HG03175 (cell line): ENCODE measurements around the gene HENMT1.

Experiments
- ATAC-seq: cut with Tn5 transposase; IDR thresholded peaks from one replicate; pipeline ENCODE4 v1.9.1; 2021; ENCODE audit warnings: mild to moderate bottlenecking, moderate library complexity; ENCODE audit not compliant: unreplicated experiment

Gene HENMT1

DNA sequence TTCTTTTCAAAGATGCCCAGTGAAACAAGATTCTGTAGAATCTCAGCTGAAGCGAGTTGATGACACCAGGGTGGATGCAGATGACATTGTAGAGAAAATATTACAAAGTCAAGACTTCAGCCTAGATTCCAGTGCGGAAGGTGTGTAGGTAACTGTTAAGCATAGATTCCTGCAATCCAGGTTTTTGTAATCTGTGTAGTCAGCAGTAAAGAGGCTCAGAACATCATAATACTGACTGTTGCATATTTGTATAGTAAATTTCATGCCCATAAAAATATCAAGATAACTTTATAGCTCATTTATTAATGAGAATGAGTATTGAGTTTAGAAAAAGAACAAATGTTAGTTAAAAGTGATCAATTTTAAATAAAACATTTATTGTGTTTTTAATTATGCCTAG, 32.2 kb downstream of the HENMT1 start:
- ATAC-seq, result no peak

DNA sequence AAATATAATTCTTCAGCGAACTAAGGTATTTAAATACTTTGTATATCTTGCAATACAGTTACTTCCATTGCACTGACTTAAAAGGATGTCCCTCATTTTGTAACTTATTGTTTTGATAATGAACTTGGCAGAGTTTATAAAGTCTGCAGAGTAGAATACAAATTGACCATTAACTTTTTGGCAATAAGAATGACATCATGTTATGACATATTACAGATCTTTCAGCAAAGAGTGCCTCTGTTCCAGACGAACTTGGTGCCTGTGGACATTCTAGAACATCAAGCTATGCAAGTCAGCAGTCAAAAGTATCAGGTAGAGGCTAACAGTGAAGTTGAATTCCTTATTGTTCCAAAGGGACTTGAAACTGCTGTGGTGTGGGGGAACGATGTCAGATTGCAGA, 32.9 kb downstream of the HENMT1 start:
- no peak for ATAC-seq

DNA sequence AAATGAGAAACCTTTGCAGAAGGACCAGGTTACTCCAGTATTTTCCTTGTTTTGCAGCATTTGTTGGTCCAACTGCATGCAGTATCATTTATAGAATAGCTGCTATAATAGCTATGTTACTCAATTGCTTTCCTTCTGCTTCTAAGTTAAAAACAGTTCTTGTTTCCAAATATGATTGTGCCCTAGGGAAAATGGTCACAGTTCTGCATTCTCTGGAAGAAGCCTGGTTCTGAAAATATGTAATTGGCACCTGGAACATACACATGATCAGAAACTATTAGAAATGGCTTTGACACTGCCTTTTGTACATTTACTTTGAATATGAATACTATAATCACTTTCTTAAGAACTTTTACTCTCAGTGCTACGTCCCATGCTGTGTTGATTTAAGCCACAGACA, 33.6 kb downstream of the HENMT1 start:
- no peak for ATAC-seq

DNA sequence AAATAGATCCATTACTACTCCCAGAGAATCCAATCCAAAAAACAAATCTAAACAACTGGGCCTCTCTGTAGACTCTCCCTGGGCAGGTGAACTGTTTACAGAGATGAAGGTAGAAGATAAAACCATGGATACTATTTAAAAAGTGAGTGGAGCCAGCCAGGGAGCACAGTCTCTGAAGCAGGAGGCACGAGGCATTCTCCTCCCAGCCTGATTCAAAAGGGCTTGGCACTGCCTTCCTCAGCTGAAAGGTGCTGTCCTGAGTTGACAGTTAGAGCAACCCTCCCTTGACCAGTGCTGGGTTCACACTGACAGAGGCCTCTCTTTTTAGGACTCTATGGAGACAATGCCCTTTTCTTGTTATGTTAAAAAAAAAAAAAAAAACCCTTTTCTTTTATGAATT, 36.8 kb downstream of the HENMT1 start:
- ATAC-seq, result no peak

DNA sequence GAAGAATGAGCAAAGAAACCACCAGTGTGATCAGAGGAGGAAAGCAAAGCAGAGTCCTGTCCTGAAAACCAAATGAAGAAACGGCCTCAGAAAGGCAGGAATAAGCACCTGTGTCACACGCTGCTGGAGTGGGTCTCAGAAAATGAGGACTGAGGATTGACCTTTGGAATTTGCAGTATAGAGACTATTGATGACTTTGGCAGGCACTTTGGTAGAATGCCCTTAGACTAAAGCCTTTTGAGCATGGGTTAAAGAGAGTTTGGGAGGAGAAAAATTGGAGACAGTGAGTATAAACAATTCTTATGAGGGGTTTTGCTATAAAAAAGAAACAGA, 43.2 kb downstream of the HENMT1 start:
- no peak for ATAC-seq

DNA sequence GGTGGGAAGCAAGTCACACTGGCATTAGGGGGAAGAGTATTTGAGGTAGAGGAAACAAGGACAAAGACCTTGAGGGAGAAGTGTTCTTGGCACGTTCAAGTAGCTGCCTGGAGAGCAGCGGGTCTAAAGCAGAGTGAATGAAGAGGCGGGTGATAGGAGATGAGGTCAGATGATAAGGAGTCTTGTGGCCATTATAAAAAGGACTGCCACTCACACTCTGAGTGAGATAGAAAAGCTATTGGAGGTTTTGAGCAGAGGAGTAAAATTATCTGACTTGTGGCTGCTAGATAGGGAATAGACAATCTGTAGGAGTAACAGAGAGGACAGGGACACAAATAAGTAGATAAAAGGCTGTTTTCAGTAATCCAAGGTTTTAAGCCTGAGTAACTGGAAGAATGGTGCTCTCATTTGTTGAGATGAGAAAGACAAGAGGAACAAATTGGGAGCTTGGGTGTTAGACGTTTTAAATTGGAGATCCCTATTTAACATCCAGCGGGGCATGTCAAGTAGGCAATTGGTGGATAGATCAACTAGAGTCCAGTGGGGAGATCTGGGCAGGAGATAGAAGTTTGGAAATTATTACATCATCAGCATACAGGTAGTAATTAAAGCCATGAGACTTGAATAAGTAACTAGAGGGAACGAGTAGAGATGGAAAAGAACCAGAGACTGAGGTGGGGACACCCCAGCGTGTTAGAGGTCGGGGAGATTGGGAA, 43.7 kb downstream of the HENMT1 start:
- no peak for ATAC-seq

DNA sequence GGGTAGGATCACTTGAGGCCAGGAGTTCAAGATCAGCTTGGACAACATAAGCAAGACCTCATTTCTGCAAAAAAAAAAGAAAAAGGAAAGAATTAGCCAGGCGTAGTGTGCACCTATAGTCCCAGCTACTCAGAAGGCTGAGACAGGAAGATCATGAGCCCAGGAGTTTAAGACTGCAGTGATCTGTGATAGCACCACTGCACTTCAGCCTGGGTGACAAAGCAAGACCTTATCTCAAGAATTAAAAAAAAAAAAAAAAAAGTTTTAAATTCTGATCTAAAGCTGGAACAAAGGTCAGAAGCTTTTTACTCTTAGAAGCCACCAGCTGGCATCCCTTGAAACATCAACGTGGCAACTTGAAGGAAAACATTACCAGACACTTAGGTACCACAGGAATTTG, 45.3 kb downstream of the HENMT1 start:
- ATAC-seq, result no peak

DNA sequence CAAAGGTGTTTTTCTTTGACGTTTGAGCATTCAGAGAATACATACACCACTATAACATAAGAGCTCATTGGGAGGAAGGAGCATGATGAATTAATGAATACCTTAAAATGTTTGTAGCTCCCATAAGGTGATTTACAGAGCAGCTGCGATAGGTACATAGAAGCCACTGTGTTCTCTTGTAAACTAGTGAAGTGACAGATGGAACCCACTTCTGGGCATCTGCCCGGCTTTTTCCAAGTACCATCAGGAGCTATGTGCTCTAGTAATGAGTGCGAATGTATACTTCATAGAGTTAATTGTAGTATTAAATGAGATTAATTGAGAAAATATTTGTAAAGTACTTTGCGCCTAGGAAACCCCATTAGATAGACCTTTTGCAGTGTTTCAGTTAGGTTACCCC, 48.4 kb downstream of the HENMT1 start:
- ATAC-seq, result no peak

DNA sequence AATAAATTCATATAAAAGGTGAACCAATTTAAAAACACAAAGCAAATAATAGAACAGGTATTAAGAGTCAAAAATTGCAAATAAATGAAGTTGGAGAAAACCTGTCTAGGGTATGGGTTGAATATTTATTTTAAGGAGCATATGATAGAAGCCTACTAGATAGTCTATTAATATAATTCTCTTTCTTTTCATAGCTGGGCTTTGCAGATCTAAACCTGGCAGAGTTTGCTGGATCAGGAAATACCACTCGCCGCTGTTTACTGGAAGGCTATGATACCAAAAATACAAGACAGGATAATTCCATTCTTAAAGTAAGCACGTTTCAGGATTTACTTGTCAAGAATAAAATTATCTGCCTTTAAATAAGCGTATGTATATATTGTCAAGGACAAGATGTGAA, 48.9 kb downstream of the HENMT1 start:
- no peak for ATAC-seq

DNA sequence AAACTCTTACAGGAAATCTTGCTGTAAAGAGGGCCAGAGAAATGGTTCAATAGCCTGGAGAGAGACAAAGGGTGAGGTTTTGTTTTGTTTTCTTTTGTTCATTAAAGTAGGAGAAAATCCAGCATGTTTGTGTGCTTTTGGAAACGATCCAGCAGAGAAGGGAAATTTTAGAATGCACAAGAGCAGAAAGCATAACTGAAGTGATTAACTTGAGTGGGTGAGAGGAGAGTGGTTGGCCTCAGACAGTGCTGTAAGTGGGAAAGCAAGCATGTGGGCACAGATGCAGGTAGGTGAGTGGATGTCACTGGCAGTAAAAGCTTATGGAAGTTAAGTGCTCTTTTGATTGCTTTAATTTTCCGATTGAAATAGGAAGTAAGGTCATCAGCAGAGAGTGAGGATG, 50.8 kb downstream of the HENMT1 start:
- ATAC-seq, result no peak

DNA sequence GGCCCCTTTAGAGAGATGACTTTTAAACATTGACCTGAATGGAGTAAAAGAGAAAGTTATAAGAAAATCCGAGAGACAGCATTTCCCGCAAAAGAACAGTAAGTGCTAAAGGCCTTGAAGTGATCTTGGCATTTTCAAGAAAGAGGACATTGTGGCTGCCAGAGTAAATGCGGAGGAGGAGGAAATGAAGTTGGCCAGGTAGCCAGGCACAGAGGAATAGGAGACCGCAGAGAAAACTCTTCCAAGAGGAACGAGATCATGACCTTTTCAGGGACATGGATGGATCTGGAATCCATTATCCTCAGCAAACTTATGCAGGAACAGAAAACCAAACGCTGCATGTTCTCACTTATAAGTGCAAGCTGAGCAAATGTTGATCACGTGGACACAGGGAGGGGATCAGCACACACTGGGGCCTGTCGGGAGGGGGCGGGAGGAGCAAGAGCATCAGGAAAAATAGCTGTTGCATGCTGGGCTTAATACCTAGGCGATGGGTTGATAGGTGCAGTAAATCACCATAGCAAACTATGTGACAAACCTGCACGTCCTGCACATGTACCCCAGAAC, 51.3 kb downstream of the HENMT1 start:
- ATAC-seq, result no peak

DNA sequence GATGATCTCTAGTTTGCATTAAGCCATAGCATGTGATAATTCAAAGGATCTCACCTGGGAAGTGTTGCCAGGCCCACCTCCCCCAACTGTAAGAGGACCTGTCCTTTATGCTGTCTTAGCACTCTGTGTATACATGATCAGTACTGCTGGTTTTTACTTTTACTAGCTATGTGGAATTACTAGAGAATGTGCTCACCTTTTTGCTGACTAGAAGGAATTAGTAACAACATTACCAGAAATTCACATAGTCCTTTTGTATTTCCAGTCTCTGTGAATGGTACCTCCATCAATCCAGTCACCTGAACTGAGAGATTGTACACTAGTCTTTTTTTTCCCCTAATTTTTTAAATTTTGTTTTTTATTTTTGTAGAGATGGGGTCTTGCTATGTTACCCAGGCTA, 54.4 kb downstream of the HENMT1 start:
- ATAC-seq, result no peak

DNA sequence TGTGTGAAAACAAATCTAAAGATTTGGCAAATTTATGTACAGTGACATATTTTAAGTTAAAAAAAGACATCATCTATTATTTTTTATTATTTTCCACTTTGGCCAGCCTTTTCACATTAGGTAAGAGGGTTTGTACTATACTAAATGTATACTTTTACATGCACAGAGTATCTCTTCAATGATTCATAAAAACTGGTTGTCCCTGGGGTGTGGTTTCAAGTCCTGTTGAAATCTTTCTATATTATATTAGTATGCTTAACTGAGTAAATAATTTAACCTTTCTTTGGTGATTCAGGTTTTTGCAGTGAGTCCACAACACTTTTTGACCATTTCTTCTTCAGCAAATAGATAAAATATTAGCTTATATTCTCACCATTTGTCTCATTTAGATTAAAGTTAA, 55.3 kb downstream of the HENMT1 start:
- no peak for ATAC-seq

DNA sequence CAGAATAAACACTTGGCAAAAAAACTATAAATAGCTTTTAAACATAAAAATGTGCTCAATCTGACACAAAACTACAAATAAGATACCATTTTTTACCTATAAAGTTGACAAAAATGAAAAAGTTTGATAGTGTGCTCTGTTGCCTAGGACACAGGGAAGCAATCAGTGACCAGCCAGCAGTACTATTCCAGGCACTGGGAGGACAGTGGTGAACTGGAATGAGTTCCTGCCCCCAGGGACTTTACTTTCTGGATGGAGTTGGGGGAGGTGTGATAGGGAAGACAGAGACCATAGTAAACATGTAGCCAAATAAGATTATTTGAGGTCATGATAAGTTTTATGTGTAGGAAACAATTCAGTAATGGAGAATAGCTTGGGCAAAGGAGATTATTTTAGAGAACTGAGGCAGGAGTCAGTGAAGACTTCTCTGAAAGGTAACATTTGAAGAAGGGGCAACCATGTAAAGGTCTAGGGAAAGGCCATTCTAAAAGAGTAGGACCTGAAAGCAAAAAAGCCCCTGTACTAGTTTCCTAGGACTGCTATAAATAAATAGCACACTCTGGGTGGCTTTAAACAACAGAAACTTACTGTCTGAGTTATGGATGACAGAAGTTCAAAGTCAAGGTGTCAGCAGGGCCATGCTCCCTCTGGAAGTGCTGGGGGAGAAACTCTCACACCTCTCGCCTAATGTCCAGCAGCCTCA, 59.0 kb downstream of the HENMT1 start:
- no peak for ATAC-seq

DNA sequence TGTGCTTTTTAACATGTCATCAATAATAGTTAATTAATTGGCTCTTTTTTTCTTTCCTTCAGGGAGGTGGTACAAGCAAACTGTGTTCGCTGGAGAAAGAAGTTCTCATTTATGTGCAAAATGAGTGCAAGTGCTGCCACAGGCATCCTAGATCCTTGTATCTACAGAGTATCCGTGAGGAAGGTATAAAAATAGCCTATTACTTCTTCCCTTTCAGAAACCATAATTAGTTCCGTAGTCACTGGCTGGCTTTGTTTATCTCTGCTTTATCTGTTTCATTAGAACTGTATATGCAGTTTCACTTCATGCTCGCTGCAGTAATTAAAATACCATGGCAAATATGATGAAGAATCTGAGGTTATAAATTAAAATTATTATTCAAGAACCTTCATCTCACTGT, 60.4 kb downstream of the HENMT1 start:
- no peak for ATAC-seq

DNA sequence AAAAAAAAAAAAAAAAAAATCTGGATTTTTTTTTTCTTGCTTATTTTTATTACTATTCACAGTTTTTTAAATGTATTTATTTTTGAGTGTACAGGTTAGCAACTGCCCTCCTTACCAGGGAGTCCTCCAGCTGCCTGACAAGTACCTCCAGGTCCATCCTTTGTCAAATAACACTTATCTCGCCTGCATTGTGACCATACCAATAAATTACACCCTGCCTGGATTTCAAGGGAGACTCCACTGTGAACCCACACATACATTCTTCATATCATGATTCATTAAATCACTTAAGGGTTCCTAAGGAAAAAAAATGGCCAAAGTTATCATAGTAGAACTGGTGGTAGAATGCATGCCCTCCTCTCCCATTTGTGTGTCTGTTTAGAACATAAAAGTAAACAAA, 62.6 kb downstream of the HENMT1 start:
- no peak for ATAC-seq
